WTC11 (cell line): ENCODE results near the gene CSNK2A2. TPM values are rescaled to one million over a fixed set of nuclear protein-coding genes. Genes with fewer than 3 reads are reported as not detected.

Experiments used
- ATAC-seq: fragments of 200-7000 bp; cut with Tn5 transposase; 2 replicates; pipeline ENCODE4 v1.10.0; 2021; ENCODE audit warnings: mild to moderate bottlenecking, moderate library complexity
- CTCF ChIA-PET: fragments of 300-600 bp; sonication (Branson Sonifier 250); formaldehyde crosslinking; loops from one replicate; lab custom pipeline; 2021; ENCODE audit warnings: antibody characterized with exemption; lab: Charles Lee
- POLR2A ChIA-PET: fragments of 350-600 bp; sonication (Branson Sonifier 250); formaldehyde crosslinking; loops from one replicate; lab custom pipeline; 2021; ENCODE audit warnings: antibody characterized with exemption; lab: Charles Lee
- DNase-seq: peaks from one replicate; pipeline ENCODE4 v3.0.0; 2021; ENCODE audit warnings: low spot score
- H3K27ac Mint-ChIP-seq: 2 replicates; pipeline ENCODE4 v1.8.0; 2021; ENCODE audit warnings: mixed read lengths
- H3K27me3 Mint-ChIP-seq: 2 replicates; pipeline ENCODE4 v1.8.0; 2021; ENCODE audit warnings: low read depth, mild to moderate bottlenecking, moderate library complexity, mixed read lengths
- H3K36me3 Mint-ChIP-seq: 2 replicates; pipeline ENCODE4 v1.8.0; 2021; ENCODE audit warnings: mixed read lengths
- H3K4me1 Mint-ChIP-seq: 2 replicates; pipeline ENCODE4 v1.8.0; 2022; ENCODE audit warnings: mixed read lengths
- H3K4me3 Mint-ChIP-seq: 2 replicates; pipeline ENCODE4 v1.8.0; 2021; ENCODE audit warnings: mild to moderate bottlenecking, moderate library complexity, mixed read lengths
- H3K9me3 Mint-ChIP-seq: 2 replicates; pipeline ENCODE4 v1.8.0; 2021; ENCODE audit warnings: mixed read lengths
- AR ChIP-seq: fragments of 250-450 bp; sonication (Bioruptor Pico); IDR thresholded peaks from 2 replicates; pipeline ENCODE4 v1.9.0; 2021; ENCODE audit warnings: mild to moderate bottlenecking
- FOXJ3 ChIP-seq: sonication (generic); formaldehyde crosslinking; IDR thresholded peaks from 2 replicates; pipeline ENCODE4 v1.9.0; 2021; ENCODE audit warnings: missing genetic modification reagents, mild to moderate bottlenecking, borderline replicate concordance
- GRHL2 ChIP-seq: fragments of 250-450 bp; sonication (Bioruptor Pico); IDR thresholded peaks from 2 replicates; pipeline ENCODE4 v1.8.0; 2022; ENCODE audit warnings: mild to moderate bottlenecking, moderate library complexity; ENCODE audit not compliant: insufficient replicate concordance, severe bottlenecking
- KAT7 ChIP-seq: sonication (generic); formaldehyde crosslinking; IDR thresholded peaks from 2 replicates; pipeline ENCODE4 v1.8.1; 2023; ENCODE audit warnings: missing genetic modification reagents, mild to moderate bottlenecking, borderline replicate concordance
- MLX ChIP-seq: sonication (generic); formaldehyde crosslinking; IDR thresholded peaks from 2 replicates; pipeline ENCODE4 v1.8.1; 2023; ENCODE audit warnings: mild to moderate bottlenecking, missing genetic modification reagents, moderate library complexity
- MXD4 ChIP-seq: fragments of 250-450 bp; sonication (Bioruptor Pico); IDR thresholded peaks from 2 replicates; pipeline ENCODE4 v1.8.0; 2021; ENCODE audit warnings: mild to moderate bottlenecking, moderate library complexity, borderline replicate concordance
- SOX15 ChIP-seq: fragments of 250-450 bp; sonication (Bioruptor Pico); IDR thresholded peaks from 2 replicates; pipeline ENCODE4 v1.9.0; 2021; ENCODE audit warnings: mild to moderate bottlenecking
- STAT6 ChIP-seq: sonication (generic); formaldehyde crosslinking; conservative IDR thresholded peaks from 2 replicates; pipeline ENCODE4 v1.8.1; 2023; ENCODE audit warnings: mild to moderate bottlenecking, low read depth, missing genetic modification reagents, moderate library complexity
- TEAD1 ChIP-seq: sonication (generic); formaldehyde crosslinking; IDR thresholded peaks from 2 replicates; pipeline ENCODE4 v1.8.0; 2022; ENCODE audit warnings: mild to moderate bottlenecking, missing genetic modification reagents
- ZBTB21 ChIP-seq: sonication (generic); formaldehyde crosslinking; IDR thresholded peaks from 2 replicates; pipeline ENCODE4 v1.8.1; 2023; ENCODE audit warnings: mild to moderate bottlenecking, missing genetic modification reagents, borderline replicate concordance
- ZNF317 ChIP-seq: sonication (generic); formaldehyde crosslinking; IDR thresholded peaks from 2 replicates; pipeline ENCODE4 v1.8.1; 2023; ENCODE audit warnings: low read depth, mild to moderate bottlenecking, moderate library complexity, missing genetic modification reagents, borderline replicate concordance
- ZNF396 ChIP-seq: fragments of 250-450 bp; sonication (Bioruptor Pico); IDR thresholded peaks from 2 replicates; pipeline ENCODE4 v1.8.0; 2021; ENCODE audit warnings: mild to moderate bottlenecking, moderate library complexity, borderline replicate concordance
- total RNA-seq: library from RNA; stranded (reverse); gene quantifications from 3 replicates; pipeline ENCODE4 v1.2.3, GENCODE V29; 2021
- TF ChIP-seq, protein P1 (sequence below): sonication (generic); formaldehyde crosslinking; IDR thresholded peaks from 2 replicates; pipeline ENCODE4 v1.8.0; 2022; ENCODE audit warnings: missing genetic modification reagents

CSNK2A2 gene
- total RNA-seq, 1 experiment from 2014 or later, result 114 TPM

- Mint-ChIP-seq H3K4me3 (no peak overlapping the region), H3K4me1 (no peaks in the 10 kb centered on the region), H3K27me3 (no peaks in the 10 kb centered on the region), H3K27ac (no peak overlapping the region), H3K36me3 (peaks cover 85% of the 10 kb centered on the region), H3K9me3 (no peaks in the 10 kb centered on the region)
- no peak for DNase-seq
- ChIA-PET POLR2A (no interaction called here), CTCF (no interaction called here)
- ATAC-seq, result no peak
- TF ChIP-seq STAT6 (CRISPR knock-in tag) (no peak), ZNF317 (no peak), FOXJ3 (CRISPR knock-in tag) (no peak), SOX15 (no peak), AR (no peak), TEAD1 (CRISPR knock-in tag) (no peak), KAT7 (CRISPR knock-in tag) (no peak), ZBTB21 (CRISPR knock-in tag) (no peak), MXD4 (no peak)
- TF ChIP-seq, protein P1, sequence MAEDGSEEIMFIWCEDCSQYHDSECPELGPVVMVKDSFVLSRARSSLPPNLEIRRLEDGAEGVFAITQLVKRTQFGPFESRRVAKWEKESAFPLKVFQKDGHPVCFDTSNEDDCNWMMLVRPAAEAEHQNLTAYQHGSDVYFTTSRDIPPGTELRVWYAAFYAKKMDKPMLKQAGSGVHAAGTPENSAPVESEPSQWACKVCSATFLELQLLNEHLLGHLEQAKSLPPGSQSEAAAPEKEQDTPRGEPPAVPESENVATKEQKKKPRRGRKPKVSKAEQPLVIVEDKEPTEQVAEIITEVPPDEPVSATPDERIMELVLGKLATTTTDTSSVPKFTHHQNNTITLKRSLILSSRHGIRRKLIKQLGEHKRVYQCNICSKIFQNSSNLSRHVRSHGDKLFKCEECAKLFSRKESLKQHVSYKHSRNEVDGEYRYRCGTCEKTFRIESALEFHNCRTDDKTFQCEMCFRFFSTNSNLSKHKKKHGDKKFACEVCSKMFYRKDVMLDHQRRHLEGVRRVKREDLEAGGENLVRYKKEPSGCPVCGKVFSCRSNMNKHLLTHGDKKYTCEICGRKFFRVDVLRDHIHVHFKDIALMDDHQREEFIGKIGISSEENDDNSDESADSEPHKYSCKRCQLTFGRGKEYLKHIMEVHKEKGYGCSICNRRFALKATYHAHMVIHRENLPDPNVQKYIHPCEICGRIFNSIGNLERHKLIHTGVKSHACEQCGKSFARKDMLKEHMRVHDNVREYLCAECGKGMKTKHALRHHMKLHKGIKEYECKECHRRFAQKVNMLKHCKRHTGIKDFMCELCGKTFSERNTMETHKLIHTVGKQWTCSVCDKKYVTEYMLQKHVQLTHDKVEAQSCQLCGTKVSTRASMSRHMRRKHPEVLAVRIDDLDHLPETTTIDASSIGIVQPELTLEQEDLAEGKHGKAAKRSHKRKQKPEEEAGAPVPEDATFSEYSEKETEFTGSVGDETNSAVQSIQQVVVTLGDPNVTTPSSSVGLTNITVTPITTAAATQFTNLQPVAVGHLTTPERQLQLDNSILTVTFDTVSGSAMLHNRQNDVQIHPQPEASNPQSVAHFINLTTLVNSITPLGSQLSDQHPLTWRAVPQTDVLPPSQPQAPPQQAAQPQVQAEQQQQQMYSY (CRISPR knock-in tag), result no peak
Observed at GRCh38 chr16:58186176-58186944, 11.5 kb downstream of the CSNK2A2 start.

- POLR2A ChIA-PET, result no interaction called here
Observed at GRCh38 chr16:58177353-58177710, 20.6 kb downstream of the CSNK2A2 start.

More at GRCh38 chr16:58177353-58177710, 20.6 kb downstream of the CSNK2A2 start:
- Mint-ChIP-seq H3K9me3 (no peaks in the 10 kb centered on the region), H3K27me3 (no peaks in the 10 kb centered on the region), H3K4me1 (no peaks in the 10 kb centered on the region), H3K4me3 (no peak overlapping the region), H3K27ac (no peak overlapping the region)
- CTCF ChIA-PET, result interaction anchor here (0.5 kb wide), 1 partner anchor 32 kb away, joined by 4 read pairs; no protein-coding TSS in a partner anchor
- no peak for DNase-seq
- no peak for ATAC-seq
- TF ChIP-seq ZNF396 (CRISPR knock-in tag) (no peak), MLX (CRISPR knock-in tag) (no peak), GRHL2 (CRISPR knock-in tag) (no peak)
- TF ChIP-seq, all 79 proteins: peak for 0
- peaks cover 51% of the 10 kb centered on the region for H3K36me3 Mint-ChIP-seq
